GM23248 (cell line): Measurements from ENCODE around the gene TRRAP.

Experiments
- EZH2 ChIP-seq: fragments of 200-600 bp; sonication (generic); IDR thresholded peaks from 2 replicates; pipeline ENCODE4 v1.6.1; 2018; ENCODE audit warnings: antibody characterized with exemption, mild to moderate bottlenecking; ENCODE audit not compliant: insufficient read depth, poor library complexity, severe bottlenecking
- EZH2phosphoT487 ChIP-seq: fragments of 200-600 bp; sonication (generic); IDR thresholded peaks from 2 replicates; pipeline ENCODE4 v1.6.1; 2018; ENCODE audit warnings: antibody characterized with exemption, moderate library complexity, mild to moderate bottlenecking, low read depth; ENCODE audit not compliant: insufficient read depth

DNA sequence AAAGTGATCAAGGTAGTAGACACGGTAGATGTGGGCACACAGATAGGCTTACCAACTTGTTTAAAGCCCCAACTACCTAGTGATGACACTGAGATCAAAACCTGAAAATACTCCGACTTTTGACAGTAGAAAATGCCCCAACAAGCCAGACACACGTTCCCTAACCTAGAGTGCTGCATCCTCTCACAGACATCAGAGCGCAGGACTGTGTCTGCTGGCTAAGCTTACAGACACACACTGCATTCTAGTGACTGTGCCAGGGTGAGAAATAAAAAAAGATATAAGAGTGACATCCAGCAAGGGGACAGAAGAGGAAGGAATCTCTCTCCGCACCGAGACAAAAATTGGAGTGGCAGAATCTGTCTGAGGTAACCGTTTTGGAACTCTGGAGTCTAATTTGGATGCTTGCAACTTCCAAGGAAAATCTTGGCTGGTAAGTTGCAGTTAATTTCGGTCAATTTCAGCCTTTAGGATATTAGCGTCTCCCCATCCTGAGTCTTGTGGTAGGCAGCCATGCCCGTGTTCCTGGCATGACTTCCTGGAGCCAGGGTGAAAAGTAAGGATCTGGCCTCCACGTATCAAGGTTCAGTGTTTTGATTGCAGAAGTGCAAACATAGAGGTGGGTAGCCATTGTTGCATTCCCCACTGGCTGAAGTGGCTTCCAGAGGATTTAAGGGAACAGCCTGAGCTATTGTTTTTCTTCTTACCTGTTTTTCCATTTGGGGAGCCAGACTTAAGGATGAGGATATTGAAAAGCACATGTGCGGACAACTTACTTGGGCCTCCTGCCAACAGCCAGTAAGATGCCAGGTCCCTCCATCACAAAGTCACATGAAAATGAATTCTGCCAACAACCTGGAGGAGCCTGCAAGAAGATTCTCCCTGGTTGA is 141.4 kb downstream of the TRRAP start:
- TF ChIP-seq EZH2 (no peak), EZH2phosphoT487 (no peak)
